ENCODE data around the gene LRBA. TPM values are rescaled to one million over a fixed set of nuclear protein-coding genes. Genes with fewer than 3 reads are reported as not detected.

Gene LRBA
- total RNA-seq, 3 donors from 2014 or later, result 52.0 to 68.5 (median 63.6) TPM

- Mint-ChIP-seq H3K4me1 (ENCODE audit: low read depth) (no peaks in the 10 kb centered on the region), H3K9me3 (peaks cover 8% of the 10 kb centered on the region), H3K4me3 (no peak overlapping the region), H3K27me3 (ENCODE audit: low read depth) (no peaks in the 10 kb centered on the region), H3K36me3 (ENCODE audit: insufficient read depth) (peaks cover 35% of the 10 kb centered on the region)
- no peak for DNase-seq
- ATAC-seq, result no peak
Observed at GRCh38 chr4:150457802-150458201, 557.3 kb downstream of the LRBA start.

GRCh38 chr4:150451883-150452282 lies 563.2 kb downstream of the LRBA start:
- ATAC-seq (no peak), DNase-seq (no peak)
- Mint-ChIP-seq H3K4me3 (no peak overlapping the region), H3K27me3 (ENCODE audit: low read depth) (no peaks in the 10 kb centered on the region), H3K4me1 (ENCODE audit: low read depth) (no peaks in the 10 kb centered on the region), H3K9me3 (peaks cover 8% of the 10 kb centered on the region), H3K36me3 (ENCODE audit: insufficient read depth) (peaks cover 27% of the 10 kb centered on the region)

- DNase-seq (no peak), ATAC-seq (no peak)
- Mint-ChIP-seq H3K4me3 (no peak overlapping the region), H3K27me3 (ENCODE audit: low read depth) (no peaks in the 10 kb centered on the region), H3K9me3 (no peaks in the 10 kb centered on the region), H3K4me1 (ENCODE audit: low read depth) (no peaks in the 10 kb centered on the region), H3K36me3 (ENCODE audit: insufficient read depth) (peaks cover 13% of the 10 kb centered on the region)
Observed at GRCh38 chr4:150447356-150447755, 567.7 kb downstream of the LRBA start.

- Mint-ChIP-seq H3K4me3 (no peak overlapping the region), H3K27me3 (ENCODE audit: low read depth) (no peaks in the 10 kb centered on the region), H3K36me3 (ENCODE audit: insufficient read depth) (peaks cover 18% of the 10 kb centered on the region), H3K9me3 (no peaks in the 10 kb centered on the region), H3K4me1 (ENCODE audit: low read depth) (peaks cover 11% of the 10 kb centered on the region)
- DNase-seq (no peak), ATAC-seq (no peak)
Observed at GRCh38 chr4:150439451-150439933, 575.6 kb downstream of the LRBA start.

GRCh38 chr4:150436598-150437370 lies 578.3 kb downstream of the LRBA start:
- peak; percentile 93 to 94 for ATAC-seq

GRCh38 chr4:150431221-150431620 lies 583.9 kb downstream of the LRBA start:
- Mint-ChIP-seq H3K36me3 (ENCODE audit: insufficient read depth) (peaks cover 38% of the 10 kb centered on the region), H3K4me1 (ENCODE audit: low read depth) (peaks cover 2% of the 10 kb centered on the region), H3K4me3 (no peak overlapping the region), H3K27me3 (ENCODE audit: low read depth) (no peaks in the 10 kb centered on the region), H3K9me3 (no peaks in the 10 kb centered on the region)
- ATAC-seq, result no peak
- DNase-seq, result no peak

More at GRCh38 chr4:150436598-150437370, 578.3 kb downstream of the LRBA start:
- Mint-ChIP-seq H3K36me3 (ENCODE audit: insufficient read depth) (peaks cover 33% of the 10 kb centered on the region), H3K9me3 (no peaks in the 10 kb centered on the region), H3K27me3 (ENCODE audit: low read depth) (no peaks in the 10 kb centered on the region), H3K4me1 (ENCODE audit: low read depth) (peaks cover 11% of the 10 kb centered on the region), H3K4me3 (no peak overlapping the region)
- DNase-seq, result no peak

- DNase-seq (no peak), ATAC-seq (no peak)
- Mint-ChIP-seq H3K36me3 (ENCODE audit: insufficient read depth) (peaks cover 19% of the 10 kb centered on the region), H3K4me3 (no peak overlapping the region), H3K9me3 (no peaks in the 10 kb centered on the region), H3K27me3 (ENCODE audit: low read depth) (no peaks in the 10 kb centered on the region), H3K4me1 (ENCODE audit: low read depth) (no peaks in the 10 kb centered on the region)
Observed at GRCh38 chr4:150425161-150425560, 589.9 kb downstream of the LRBA start.

- Mint-ChIP-seq H3K4me1 (ENCODE audit: low read depth) (no peaks in the 10 kb centered on the region), H3K27me3 (ENCODE audit: low read depth) (no peaks in the 10 kb centered on the region), H3K9me3 (no peaks in the 10 kb centered on the region), H3K36me3 (ENCODE audit: insufficient read depth) (peaks cover 13% of the 10 kb centered on the region), H3K4me3 (no peak overlapping the region)
- DNase-seq (no peak), ATAC-seq (no peak)
Observed at GRCh38 chr4:150423503-150423902, 591.6 kb downstream of the LRBA start.

GRCh38 chr4:150423074-150423473 lies 592.0 kb downstream of the LRBA start:
- Mint-ChIP-seq H3K36me3 (ENCODE audit: insufficient read depth) (peaks cover 12% of the 10 kb centered on the region), H3K4me1 (ENCODE audit: low read depth) (no peaks in the 10 kb centered on the region), H3K9me3 (no peaks in the 10 kb centered on the region), H3K4me3 (no peak overlapping the region), H3K27me3 (ENCODE audit: low read depth) (no peaks in the 10 kb centered on the region)
- no peak for ATAC-seq
- no peak for DNase-seq

- Mint-ChIP-seq H3K27me3 (ENCODE audit: low read depth) (no peaks in the 10 kb centered on the region), H3K36me3 (ENCODE audit: insufficient read depth) (peaks cover 12% of the 10 kb centered on the region)
Observed at GRCh38 chr4:150421612-150422011, 593.5 kb downstream of the LRBA start.

GRCh38 chr4:150419939-150420338 lies 595.1 kb downstream of the LRBA start:
- H3K36me3 Mint-ChIP-seq (ENCODE audit: insufficient read depth), result peaks cover 15% of the 10 kb centered on the region
- ATAC-seq (no peak), DNase-seq (no peak)
- no peak overlapping the region for H3K4me3 Mint-ChIP-seq
- peaks cover 1% of the 10 kb centered on the region for H3K4me1 Mint-ChIP-seq (ENCODE audit: low read depth)
- H3K9me3 Mint-ChIP-seq, result no peaks in the 10 kb centered on the region
- no peaks in the 10 kb centered on the region for H3K27me3 Mint-ChIP-seq (ENCODE audit: low read depth)

More at GRCh38 chr4:150421612-150422011, 593.5 kb downstream of the LRBA start:
- ATAC-seq (no peak), DNase-seq (no peak)
- Mint-ChIP-seq H3K4me1 (ENCODE audit: low read depth) (no peaks in the 10 kb centered on the region), H3K9me3 (no peaks in the 10 kb centered on the region), H3K4me3 (no peak overlapping the region)

- Mint-ChIP-seq H3K9me3 (no peaks in the 10 kb centered on the region), H3K36me3 (ENCODE audit: insufficient read depth) (peaks cover 17% of the 10 kb centered on the region), H3K4me3 (no peak overlapping the region), H3K27me3 (ENCODE audit: low read depth) (no peaks in the 10 kb centered on the region), H3K4me1 (ENCODE audit: low read depth) (peaks cover 1% of the 10 kb centered on the region)
- no peak for DNase-seq
- ATAC-seq, result no peak
Observed at GRCh38 chr4:150418757-150419410, 596.2 kb downstream of the LRBA start.

- Mint-ChIP-seq H3K9me3 (no peaks in the 10 kb centered on the region), H3K36me3 (ENCODE audit: insufficient read depth) (peaks cover 9% of the 10 kb centered on the region), H3K4me3 (no peak overlapping the region), H3K4me1 (ENCODE audit: low read depth) (peaks cover 1% of the 10 kb centered on the region), H3K27me3 (ENCODE audit: low read depth) (no peaks in the 10 kb centered on the region)
- DNase-seq, result no peak
- no peak for ATAC-seq
Observed at GRCh38 chr4:150415213-150415612, 599.9 kb downstream of the LRBA start.

- ATAC-seq (no peak), DNase-seq (no peak)
- Mint-ChIP-seq H3K9me3 (no peaks in the 10 kb centered on the region), H3K4me3 (no peak overlapping the region), H3K4me1 (ENCODE audit: low read depth) (peaks cover 1% of the 10 kb centered on the region), H3K36me3 (ENCODE audit: insufficient read depth) (peaks cover 15% of the 10 kb centered on the region), H3K27me3 (ENCODE audit: low read depth) (no peaks in the 10 kb centered on the region)
Observed at GRCh38 chr4:150411520-150411919, 603.6 kb downstream of the LRBA start.

GRCh38 chr4:150402871-150403272 lies 612.2 kb downstream of the LRBA start:
- no peak for DNase-seq
- no peaks in the 10 kb centered on the region for H3K4me1 Mint-ChIP-seq (ENCODE audit: low read depth)
- H3K27me3 Mint-ChIP-seq (ENCODE audit: low read depth), result no peaks in the 10 kb centered on the region
- peaks cover 28% of the 10 kb centered on the region for H3K36me3 Mint-ChIP-seq (ENCODE audit: insufficient read depth)
- no peaks in the 10 kb centered on the region for H3K9me3 Mint-ChIP-seq
- no peak overlapping the region for H3K4me3 Mint-ChIP-seq
- no peak for ATAC-seq

Data from activated T-cell treated with anti-CD3 and anti-CD28 coated beads, Interleukin-2, amount 50 U/mL, for 4 hours (primary cell).